AG09309 (cell line): ENCODE measurements around the gene LIN37.
"Not testable (repeated sequence)": the region's sequence is repeated elsewhere in the genome, so short reads cannot be mapped to it uniquely, and the experiment has no call there.

ENCODE experiments used
- DNase-seq: peaks from one replicate; pipeline ENCODE4 v3.0.0-alpha.2; 2010; ENCODE audit warnings: low read depth
- H3K4me3 ChIP-seq: 2 replicates; pipeline ENCODE4 v1.5.1; 2011; ENCODE audit warnings: mild to moderate bottlenecking, low read depth, low read length, moderate library complexity; ENCODE audit not compliant: control insufficient read depth
- TF ChIP-seq, protein P1 (sequence below): IDR thresholded peaks from 2 replicates; pipeline ENCODE4 v1.5.1; 2011; ENCODE audit warnings: mild to moderate bottlenecking, low read depth, low read length, inconsistent platforms; ENCODE audit not compliant: insufficient read depth, control insufficient read depth; ENCODE audit errors: missing control alignments

LIN37 gene

DNA sequence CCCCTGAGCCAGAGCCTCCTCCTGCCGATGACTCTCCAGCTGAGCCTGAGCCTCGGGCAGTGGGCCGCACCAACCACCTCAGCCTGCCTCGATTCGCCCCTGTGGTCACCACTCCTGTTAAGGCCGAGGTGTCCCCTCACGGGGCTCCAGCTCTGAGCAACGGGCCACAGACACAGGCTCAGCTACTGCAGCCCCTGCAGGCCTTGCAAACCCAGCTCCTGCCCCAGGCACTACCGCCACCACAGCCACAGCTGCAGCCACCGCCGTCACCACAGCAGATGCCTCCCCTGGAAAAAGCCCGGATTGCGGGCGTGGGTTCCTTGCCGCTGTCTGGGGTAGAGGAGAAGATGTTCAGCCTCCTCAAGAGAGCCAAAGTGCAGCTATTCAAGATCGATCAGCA, 27.0 kb upstream of the LIN37 start:
- TF ChIP-seq, protein P1, sequence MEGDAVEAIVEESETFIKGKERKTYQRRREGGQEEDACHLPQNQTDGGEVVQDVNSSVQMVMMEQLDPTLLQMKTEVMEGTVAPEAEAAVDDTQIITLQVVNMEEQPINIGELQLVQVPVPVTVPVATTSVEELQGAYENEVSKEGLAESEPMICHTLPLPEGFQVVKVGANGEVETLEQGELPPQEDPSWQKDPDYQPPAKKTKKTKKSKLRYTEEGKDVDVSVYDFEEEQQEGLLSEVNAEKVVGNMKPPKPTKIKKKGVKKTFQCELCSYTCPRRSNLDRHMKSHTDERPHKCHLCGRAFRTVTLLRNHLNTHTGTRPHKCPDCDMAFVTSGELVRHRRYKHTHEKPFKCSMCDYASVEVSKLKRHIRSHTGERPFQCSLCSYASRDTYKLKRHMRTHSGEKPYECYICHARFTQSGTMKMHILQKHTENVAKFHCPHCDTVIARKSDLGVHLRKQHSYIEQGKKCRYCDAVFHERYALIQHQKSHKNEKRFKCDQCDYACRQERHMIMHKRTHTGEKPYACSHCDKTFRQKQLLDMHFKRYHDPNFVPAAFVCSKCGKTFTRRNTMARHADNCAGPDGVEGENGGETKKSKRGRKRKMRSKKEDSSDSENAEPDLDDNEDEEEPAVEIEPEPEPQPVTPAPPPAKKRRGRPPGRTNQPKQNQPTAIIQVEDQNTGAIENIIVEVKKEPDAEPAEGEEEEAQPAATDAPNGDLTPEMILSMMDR, result no peak
- no peak for DNase-seq
- no peak overlapping the region for H3K4me3 ChIP-seq

DNA sequence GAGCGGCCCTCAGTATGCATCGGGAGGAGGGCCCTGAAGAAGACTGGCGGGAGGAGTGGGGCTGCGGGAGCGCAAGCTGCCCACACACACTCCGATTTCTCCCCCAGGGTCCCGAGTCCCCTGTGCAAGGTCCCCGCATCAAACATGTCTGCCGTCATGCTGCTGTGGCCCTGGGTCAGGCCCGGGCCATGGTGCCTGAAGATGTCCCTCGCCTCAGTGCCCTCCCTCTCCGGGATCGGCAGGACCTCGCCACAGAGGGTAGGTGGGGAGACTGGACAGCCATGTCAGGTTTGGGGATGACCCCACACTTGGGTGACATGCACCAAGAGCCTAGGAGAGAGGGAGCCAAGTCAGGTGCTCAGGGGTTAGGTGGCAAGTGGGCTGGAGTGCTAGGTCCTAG, 25.9 kb upstream of the LIN37 start:
- no peak for DNase-seq
- TF ChIP-seq, protein P1, result no peak
- H3K4me3 ChIP-seq, result no peak overlapping the region

DNA sequence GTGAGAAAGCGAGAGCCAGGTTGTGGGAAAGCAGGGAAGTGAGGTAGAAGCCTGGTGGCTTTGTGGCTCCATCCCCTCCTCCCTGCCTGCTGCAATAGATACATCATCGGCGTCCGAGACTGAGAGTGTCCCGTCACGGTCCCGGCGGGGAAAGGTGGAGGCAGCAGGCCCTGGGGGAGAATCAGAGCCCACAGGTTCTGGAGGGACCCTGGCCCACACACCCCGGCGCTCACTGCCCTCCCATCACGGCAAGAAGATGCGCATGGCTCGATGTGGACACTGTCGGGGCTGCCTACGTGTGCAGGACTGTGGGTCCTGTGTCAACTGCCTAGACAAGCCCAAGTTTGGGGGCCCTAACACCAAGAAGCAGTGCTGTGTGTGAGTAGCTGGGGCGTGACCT, 25.5 kb upstream of the LIN37 start:
- no peak for DNase-seq
- TF ChIP-seq, protein P1, result no peak
- no peak overlapping the region for H3K4me3 ChIP-seq

DNA sequence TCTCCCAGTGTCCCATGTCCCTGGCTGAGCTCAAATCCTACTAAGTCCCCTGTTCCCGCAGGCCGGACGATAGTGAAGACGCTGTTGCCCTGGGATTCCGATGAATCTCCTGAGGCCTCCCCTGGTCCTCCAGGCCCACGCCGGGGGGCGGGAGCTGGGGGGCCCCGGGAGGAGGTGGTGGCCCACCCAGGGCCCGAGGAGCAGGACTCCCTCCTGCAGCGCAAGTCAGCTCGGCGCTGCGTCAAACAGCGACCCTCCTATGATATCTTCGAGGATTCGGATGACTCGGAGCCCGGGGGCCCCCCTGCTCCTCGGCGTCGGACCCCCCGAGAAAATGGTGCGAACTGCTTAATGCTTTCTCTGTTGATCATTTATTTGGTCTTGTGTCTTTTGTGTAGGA, 24.7 kb upstream of the LIN37 start:
- H3K4me3 ChIP-seq, result no peak overlapping the region
- no peak for DNase-seq
- TF ChIP-seq, protein P1, result no peak

DNA sequence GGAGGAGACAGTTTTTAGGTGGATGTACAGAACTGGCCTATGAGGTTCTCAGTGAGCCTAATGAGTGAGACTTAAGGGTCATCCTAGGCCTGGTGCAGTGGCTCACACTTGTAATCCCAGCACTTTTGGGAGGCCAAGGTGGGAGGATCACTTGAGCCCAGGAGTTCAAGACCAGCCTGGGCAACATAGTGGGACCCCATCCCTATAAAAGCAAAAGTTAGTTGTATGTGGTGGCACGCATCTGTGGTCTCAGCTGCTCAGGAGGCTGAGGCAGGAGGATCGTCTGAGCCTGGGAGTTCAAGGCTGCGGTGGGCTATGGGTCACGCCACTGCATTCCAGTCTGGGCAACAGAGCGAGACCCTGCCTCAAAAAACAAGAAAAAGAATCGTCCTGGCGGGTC, 24.2 kb upstream of the LIN37 start:
- not testable (repeated sequence) for H3K4me3 ChIP-seq

DNA sequence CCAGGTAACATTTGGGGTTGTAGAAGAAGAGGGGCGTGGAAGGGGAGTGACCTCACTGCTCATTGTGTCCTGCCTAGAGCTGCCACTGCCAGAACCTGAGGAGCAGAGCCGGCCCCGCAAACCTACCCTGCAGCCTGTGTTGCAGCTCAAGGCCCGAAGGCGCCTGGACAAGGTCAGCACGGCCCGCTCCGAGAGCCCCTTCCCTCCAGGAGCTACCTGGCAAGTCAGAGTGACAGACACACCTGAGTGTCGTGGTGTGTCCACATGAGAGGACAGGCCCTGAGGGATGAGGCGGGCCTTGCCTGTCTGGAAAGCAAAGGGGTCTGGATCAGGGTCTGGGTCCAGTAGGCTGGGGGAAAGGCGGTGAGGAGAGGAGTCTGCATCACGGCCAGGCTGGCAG, 23.8 kb upstream of the LIN37 start:
- DNase-seq, result no peak
- no peak overlapping the region for H3K4me3 ChIP-seq
- TF ChIP-seq, protein P1, result no peak

More for the DNA sequence above, 24.2 kb upstream of the LIN37 start:
- DNase-seq, result not testable (repeated sequence)

DNA sequence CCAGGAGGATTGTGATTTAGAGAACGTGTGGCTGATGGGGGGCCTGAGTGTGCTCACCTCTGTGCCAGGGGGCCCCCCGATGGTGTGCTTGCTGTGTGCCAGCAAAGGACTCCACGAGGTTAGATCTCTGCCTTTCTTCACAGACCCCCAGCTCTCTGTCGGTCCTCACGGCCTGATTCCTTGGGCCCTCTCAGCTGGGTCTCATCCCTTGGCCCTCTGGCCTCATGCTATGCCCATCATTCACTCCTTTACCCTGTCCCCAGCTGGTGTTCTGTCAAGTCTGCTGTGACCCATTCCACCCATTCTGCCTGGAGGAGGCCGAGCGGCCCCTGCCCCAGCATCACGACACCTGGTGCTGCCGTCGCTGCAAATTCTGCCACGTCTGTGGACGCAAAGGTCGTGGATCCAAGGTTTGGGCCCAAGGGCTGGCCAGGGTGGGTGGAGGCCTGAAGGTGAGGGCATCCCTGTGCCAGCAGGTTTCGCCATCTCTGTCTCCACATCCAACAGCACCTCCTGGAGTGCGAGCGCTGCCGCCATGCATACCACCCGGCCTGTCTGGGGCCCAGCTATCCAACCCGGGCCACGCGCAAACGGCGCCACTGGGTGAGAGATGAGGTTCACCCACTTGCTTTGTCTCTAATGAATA, 23.0 kb upstream of the LIN37 start:
- no peak overlapping the region for H3K4me3 ChIP-seq
- TF ChIP-seq, protein P1, result no peak
- DNase-seq, result no peak
